ENCODE data around the gene GC.

- TF ChIP-seq POLR2A (IDR thresholded peaks at IDR 0.05) (no peak), POLR2AphosphoS5 (IDR thresholded peaks at IDR 0.05) (no peak)
- TF ChIP-seq, protein P1, sequence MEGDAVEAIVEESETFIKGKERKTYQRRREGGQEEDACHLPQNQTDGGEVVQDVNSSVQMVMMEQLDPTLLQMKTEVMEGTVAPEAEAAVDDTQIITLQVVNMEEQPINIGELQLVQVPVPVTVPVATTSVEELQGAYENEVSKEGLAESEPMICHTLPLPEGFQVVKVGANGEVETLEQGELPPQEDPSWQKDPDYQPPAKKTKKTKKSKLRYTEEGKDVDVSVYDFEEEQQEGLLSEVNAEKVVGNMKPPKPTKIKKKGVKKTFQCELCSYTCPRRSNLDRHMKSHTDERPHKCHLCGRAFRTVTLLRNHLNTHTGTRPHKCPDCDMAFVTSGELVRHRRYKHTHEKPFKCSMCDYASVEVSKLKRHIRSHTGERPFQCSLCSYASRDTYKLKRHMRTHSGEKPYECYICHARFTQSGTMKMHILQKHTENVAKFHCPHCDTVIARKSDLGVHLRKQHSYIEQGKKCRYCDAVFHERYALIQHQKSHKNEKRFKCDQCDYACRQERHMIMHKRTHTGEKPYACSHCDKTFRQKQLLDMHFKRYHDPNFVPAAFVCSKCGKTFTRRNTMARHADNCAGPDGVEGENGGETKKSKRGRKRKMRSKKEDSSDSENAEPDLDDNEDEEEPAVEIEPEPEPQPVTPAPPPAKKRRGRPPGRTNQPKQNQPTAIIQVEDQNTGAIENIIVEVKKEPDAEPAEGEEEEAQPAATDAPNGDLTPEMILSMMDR (IDR thresholded peaks at IDR 0.05), result no peak
These were observed 18.0 kb downstream of the GC start for GRCh38 chr4:71765821-71766383.
